ENCODE results near the gene ZSWIM7. TPM values are rescaled to one million over a fixed set of nuclear protein-coding genes. Genes with fewer than 3 reads are reported as not detected.

Gene ZSWIM7
- total RNA-seq, 2 experiments from 2014 or later: 27.2 to 33.2 TPM

- Histone ChIP-seq H3K4me3 (ENCODE audit: low read depth, low read length, poor library complexity, severe bottlenecking) (no peak overlapping the region), H3K27ac (ENCODE audit: low read depth, low read length, poor library complexity, severe bottlenecking) (no peak overlapping the region), H3K4me2 (ENCODE audit: low read length) (no peak overlapping the region), H3K9me2 (ENCODE audit: insufficient read depth, low read length) (no peaks in the 10 kb centered on the region), H3K4me1 (ENCODE audit: insufficient read depth, low read length, poor library complexity, severe bottlenecking) (no peaks in the 10 kb centered on the region), H4K20me1 (ENCODE audit: insufficient read depth, low read length) (no peaks in the 10 kb centered on the region), H3K36me3 (ENCODE audit: insufficient read depth, low read length) (peaks cover 93% of the 10 kb centered on the region), H3K79me2 (ENCODE audit: insufficient read depth, low read depth, low read length) (peaks cover 8% of the 10 kb centered on the region), H2AFZ (ENCODE audit: low read length) (no peak overlapping the region), H3K9me3 (ENCODE audit: low read length) (peaks cover 5% of the 10 kb centered on the region; the same call in 1 of the 2 replicates)
- POLR2A ChIA-PET: no interaction called here
- CTCF ChIA-PET (ENCODE audit: unreplicated experiment): no interaction called here
- intact Hi-C loops (cut with micrococcal nuclease; ENCODE audit: unreplicated experiment): no loop called here
- BruUV-seq (replicated peaks): no TSS peak
- no peak for DNase-seq (ENCODE audit: low spot score)
- TF ChIP-seq EZH2phosphoT487 (IDR thresholded peaks at IDR 0.05; ENCODE audit: borderline replicate concordance, low read depth, low read length): no peak
- no peak for TF ChIP-seq CTCF (conservative IDR thresholded peaks at IDR 0.05; ENCODE audit: low read length)
Measured at GRCh38 chr17:16007439-16007838, 7.9 kb upstream of the ZSWIM7 start.

- H3K79me2 ChIP-seq (ENCODE audit: insufficient read depth, low read depth, low read length): peaks cover 26% of the 10 kb centered on the region
- no peak overlapping the region for H3K27ac ChIP-seq (ENCODE audit: low read depth, low read length, poor library complexity, severe bottlenecking)
- no peak overlapping the region for H3K4me3 ChIP-seq (ENCODE audit: low read depth, low read length, poor library complexity, severe bottlenecking)
- H3K36me3 ChIP-seq (ENCODE audit: insufficient read depth, low read length): peaks cover 93% of the 10 kb centered on the region
- H4K20me1 ChIP-seq (ENCODE audit: insufficient read depth, low read length): peaks cover 4% of the 10 kb centered on the region; the same call in 1 of the 2 replicates
- ChIA-PET POLR2A (interaction anchor here (0.7 kb wide), 1 partner anchor 79 kb away, joined by 4 read pairs; no protein-coding TSS in a partner anchor), CTCF (ENCODE audit: unreplicated experiment) (no interaction called here)
- intact Hi-C loops (cut with micrococcal nuclease; ENCODE audit: unreplicated experiment): no loop called here
- no peak for DNase-seq (ENCODE audit: low spot score)
- no TSS peak for BruUV-seq (replicated peaks)
- peaks cover 8% of the 10 kb centered on the region for H3K4me1 ChIP-seq (ENCODE audit: insufficient read depth, low read length, poor library complexity, severe bottlenecking)
- TF ChIP-seq CTCF (conservative IDR thresholded peaks at IDR 0.05; ENCODE audit: low read length): no peak
- no peak for TF ChIP-seq EZH2phosphoT487 (IDR thresholded peaks at IDR 0.05; ENCODE audit: borderline replicate concordance, low read depth, low read length)
- H3K9me2 ChIP-seq (ENCODE audit: insufficient read depth, low read length): no peaks in the 10 kb centered on the region
- no peak overlapping the region for H3K4me2 ChIP-seq (ENCODE audit: low read length)
- H2AFZ ChIP-seq (ENCODE audit: low read length): no peak overlapping the region
- H3K9me3 ChIP-seq (ENCODE audit: low read length): peaks cover 18% of the 10 kb centered on the region
Measured at GRCh38 chr17:16005636-16006035, 6.1 kb upstream of the ZSWIM7 start.

GRCh38 chr17:16003841-16004240, 4.3 kb upstream of the ZSWIM7 start:
- H3K4me2 ChIP-seq (ENCODE audit: low read length): no peak overlapping the region
- peaks cover 9% of the 10 kb centered on the region for H3K4me1 ChIP-seq (ENCODE audit: insufficient read depth, low read length, poor library complexity, severe bottlenecking)
- H3K27ac ChIP-seq (ENCODE audit: low read depth, low read length, poor library complexity, severe bottlenecking): no peak overlapping the region
- intact Hi-C loops (cut with micrococcal nuclease; ENCODE audit: unreplicated experiment): no loop called here
- peaks cover 9% of the 10 kb centered on the region; the same call in 1 of the 2 replicates for H4K20me1 ChIP-seq (ENCODE audit: insufficient read depth, low read length)
- H3K9me2 ChIP-seq (ENCODE audit: insufficient read depth, low read length): no peaks in the 10 kb centered on the region
- no peak for TF ChIP-seq EZH2phosphoT487 (IDR thresholded peaks at IDR 0.05; ENCODE audit: borderline replicate concordance, low read depth, low read length)
- TF ChIP-seq CTCF (conservative IDR thresholded peaks at IDR 0.05; ENCODE audit: low read length): no peak
- no peak overlapping the region for H2AFZ ChIP-seq (ENCODE audit: low read length)
- CTCF ChIA-PET (ENCODE audit: unreplicated experiment): no interaction called here
- no peak for DNase-seq (ENCODE audit: low spot score)
- H3K79me2 ChIP-seq (ENCODE audit: insufficient read depth, low read depth, low read length): peaks cover 30% of the 10 kb centered on the region
- POLR2A ChIA-PET: no interaction called here
- peaks cover 87% of the 10 kb centered on the region for H3K36me3 ChIP-seq (ENCODE audit: insufficient read depth, low read length)
- no peak overlapping the region for H3K4me3 ChIP-seq (ENCODE audit: low read depth, low read length, poor library complexity, severe bottlenecking)
- BruUV-seq (replicated peaks): no TSS peak
- H3K9me3 ChIP-seq (ENCODE audit: low read length): peaks cover 18% of the 10 kb centered on the region
